A673 (cell line): ENCODE data around the gene IRAG1.

Experiments
- CTCF ChIP-seq: fragments of 300-800, 200-600 bp; sonication (generic); conservative IDR thresholded peaks from 2 replicates; pipeline ENCODE4 v1.5.1; 2017; ENCODE audit warnings: low read depth, mild to moderate bottlenecking, antibody characterized with exemption, low read length, moderate library complexity, mixed read lengths
- EZH2 ChIP-seq: fragments of 200-600 bp; sonication (generic); IDR thresholded peaks from 2 replicates; pipeline ENCODE4 v1.6.1; 2017; ENCODE audit warnings: borderline replicate concordance, low read depth, mild to moderate bottlenecking, mixed read lengths, antibody characterized with exemption, low read length; ENCODE audit not compliant: poor library complexity, severe bottlenecking

- TF ChIP-seq CTCF (no peak), EZH2 (no peak)
Observed at GRCh38 chr11:10722307-10722706, 28.8 kb upstream of the IRAG1 start.
